Measurements from ENCODE around the gene TNFRSF12A.

The TNFRSF12A gene

DNA sequence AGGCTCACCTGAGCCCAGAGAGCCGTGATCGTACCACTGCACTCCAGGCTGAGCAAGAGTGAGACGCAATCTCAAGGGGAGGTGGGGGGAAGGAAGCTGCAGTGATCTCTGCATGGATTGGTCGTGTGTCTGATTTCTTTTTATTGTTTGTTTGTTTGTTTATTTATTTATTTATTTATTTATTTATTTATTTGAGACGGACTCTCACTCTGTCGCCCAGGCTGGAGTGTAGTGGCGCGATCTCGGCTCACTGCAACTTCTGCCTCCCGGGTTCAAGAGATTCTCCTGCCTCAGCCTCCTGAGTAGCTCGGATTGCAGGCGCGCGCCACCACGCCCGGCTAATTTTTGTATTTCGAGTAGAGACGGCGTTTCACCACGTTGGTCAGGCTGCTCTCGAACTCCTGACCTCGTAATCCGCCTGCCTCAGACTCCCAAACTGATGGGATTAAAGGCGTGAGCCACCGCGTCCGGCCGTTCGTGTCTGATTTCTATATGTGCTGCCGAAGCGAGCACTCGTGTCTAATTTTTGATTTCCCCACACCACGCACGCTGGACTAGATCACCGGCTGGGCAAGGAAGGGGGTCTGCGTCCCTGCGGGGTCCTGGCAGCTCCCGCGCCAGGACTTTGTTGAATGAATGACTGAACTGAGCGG, 448 bp upstream of the TNFRSF12A start:
- H3K36me3 ChIP-seq (ENCODE audit: insufficient read depth, low read length) = no peaks in the 10 kb centered on the region
- no peak for DNase-seq (ENCODE audit: low read depth, low spot score)
- TF ChIP-seq EZH2 (IDR thresholded peaks at IDR 0.05) = no peak
- no peak; the same call in 1 of the 2 replicates for TF ChIP-seq POLR2AphosphoS5 (IDR thresholded peaks at IDR 0.05; ENCODE audit: borderline replicate concordance, low read depth, low read length)
- TF ChIP-seq FOXP2 (optimal IDR thresholded peaks at IDR 0.05; ENCODE audit: control extremely low read depth, extremely low read length, insufficient read depth) = no peak
- H3K27ac ChIP-seq = no peak overlapping the region
- H3K9me3 ChIP-seq (ENCODE audit: low read depth, low read length) = no peaks in the 10 kb centered on the region
- peak overlapping the region; percentile 83 for H3K4me3 ChIP-seq
- no peak overlapping the region for H3K9ac ChIP-seq (ENCODE audit: insufficient read length)

GRCh38 chr16:3020604-3021448, 658 bp downstream of the TNFRSF12A start:
- Histone ChIP-seq H3K36me3 (ENCODE audit: insufficient read depth, low read length) (peaks cover under 1% of the 10 kb centered on the region; the same call in 1 of the 2 replicates), H3K9me3 (ENCODE audit: low read depth, low read length) (no peaks in the 10 kb centered on the region), H3K4me3 (peak overlapping the region; percentile 83), H3K9ac (ENCODE audit: insufficient read length) (peak overlapping the region; percentile 64), H3K27ac (no peak overlapping the region)
- TF ChIP-seq FOXP2 (optimal IDR thresholded peaks at IDR 0.05; ENCODE audit: control extremely low read depth, extremely low read length, insufficient read depth) = no peak
- TF ChIP-seq EZH2 (IDR thresholded peaks at IDR 0.05) = no peak
- TF ChIP-seq POLR2AphosphoS5 (IDR thresholded peaks at IDR 0.05; ENCODE audit: borderline replicate concordance, low read depth, low read length) = no peak
- DNase-seq (ENCODE audit: low read depth, low spot score) = no peak

GRCh38 chr16:3021449-3022207, 1.5 kb downstream of the TNFRSF12A start:
- Histone ChIP-seq H3K4me3 (peak overlapping the region; percentile 83), H3K9ac (ENCODE audit: insufficient read length) (no peak overlapping the region), H3K9me3 (ENCODE audit: low read depth, low read length) (no peaks in the 10 kb centered on the region), H3K36me3 (ENCODE audit: insufficient read depth, low read length) (peaks cover 8% of the 10 kb centered on the region; the same call in 1 of the 2 replicates), H3K27ac (peak overlapping the region; percentile 77; the same call in 1 of the 2 replicates)
- no peak for DNase-seq (ENCODE audit: low read depth, low spot score)
- no peak for TF ChIP-seq POLR2AphosphoS5 (IDR thresholded peaks at IDR 0.05; ENCODE audit: borderline replicate concordance, low read depth, low read length)
- no peak for TF ChIP-seq EZH2 (IDR thresholded peaks at IDR 0.05)
- TF ChIP-seq FOXP2 (optimal IDR thresholded peaks at IDR 0.05; ENCODE audit: control extremely low read depth, extremely low read length, insufficient read depth) = no peak

GRCh38 chr16:3022208-3022683, 2.1 kb downstream of the TNFRSF12A start:
- Histone ChIP-seq H3K27ac (peak overlapping the region; percentile 77), H3K9me3 (ENCODE audit: low read depth, low read length) (no peaks in the 10 kb centered on the region), H3K9ac (ENCODE audit: insufficient read length) (no peak overlapping the region), H3K4me3 (peak overlapping the region; percentile 83), H3K36me3 (ENCODE audit: insufficient read depth, low read length) (peaks cover 14% of the 10 kb centered on the region; the same call in 1 of the 2 replicates)
- TF ChIP-seq POLR2AphosphoS5 (IDR thresholded peaks at IDR 0.05; ENCODE audit: borderline replicate concordance, low read depth, low read length) (no peak), EZH2 (IDR thresholded peaks at IDR 0.05) (no peak), FOXP2 (optimal IDR thresholded peaks at IDR 0.05; ENCODE audit: control extremely low read depth, extremely low read length, insufficient read depth) (no peak)
- DNase-seq (ENCODE audit: low read depth, low spot score) = no peak

DNA sequence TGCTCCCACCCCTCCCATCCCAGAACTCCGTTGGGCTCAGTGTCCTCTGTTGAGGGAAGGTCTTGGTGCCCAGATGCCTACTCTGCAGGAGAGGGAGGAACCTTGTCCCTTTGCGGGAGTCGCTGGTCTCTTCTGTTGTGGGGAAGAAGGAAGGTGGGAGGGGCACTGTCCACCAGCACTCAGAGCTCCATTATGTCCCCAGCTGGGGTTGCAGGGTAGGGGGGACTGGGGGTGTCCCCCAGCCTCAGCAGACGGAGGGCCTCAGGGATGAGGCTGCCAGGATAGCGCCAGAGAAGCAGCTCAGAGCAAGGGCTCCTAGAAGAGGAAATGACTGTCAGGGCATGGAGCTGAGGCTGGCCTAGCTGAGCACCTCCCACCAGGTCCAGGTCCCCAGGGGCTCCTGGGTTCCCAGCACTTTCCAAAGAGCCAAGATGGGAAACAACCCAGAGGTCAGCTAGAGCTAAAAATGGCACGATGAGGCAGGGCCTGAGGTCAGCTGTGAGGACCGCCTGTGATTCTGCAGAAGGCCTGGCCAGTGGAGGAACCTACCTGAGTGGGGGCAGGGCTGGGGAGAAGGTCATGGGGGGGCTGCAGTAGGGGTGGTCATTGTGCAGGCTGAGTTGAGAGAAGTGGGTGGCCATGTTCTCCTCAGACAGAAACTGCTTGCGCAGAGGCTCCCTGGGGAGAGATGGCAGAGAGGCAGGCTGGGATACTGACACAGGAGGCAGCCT, 2.7 kb downstream of the TNFRSF12A start:
- DNase-seq (ENCODE audit: low read depth, low spot score) = no peak

GRCh38 chr16:3023415-3023668, 3.2 kb downstream of the TNFRSF12A start:
- Histone ChIP-seq H3K27ac (no peak overlapping the region), H3K36me3 (ENCODE audit: insufficient read depth, low read length) (peaks cover 15% of the 10 kb centered on the region; the same call in 1 of the 2 replicates), H3K9me3 (ENCODE audit: low read depth, low read length) (no peaks in the 10 kb centered on the region), H3K9ac (ENCODE audit: insufficient read length) (peak overlapping the region; percentile 89), H3K4me3 (peak overlapping the region; percentile 83)
- DNase-seq (ENCODE audit: low read depth, low spot score) = no peak
- TF ChIP-seq FOXP2 (optimal IDR thresholded peaks at IDR 0.05; ENCODE audit: control extremely low read depth, extremely low read length, insufficient read depth) (no peak), EZH2 (IDR thresholded peaks at IDR 0.05) (no peak), POLR2AphosphoS5 (IDR thresholded peaks at IDR 0.05; ENCODE audit: borderline replicate concordance, low read depth, low read length) (no peak; the same call in 1 of the 2 replicates)

More for the DNA sequence above, 2.7 kb downstream of the TNFRSF12A start:
- H3K27ac ChIP-seq = peak overlapping the region; percentile 77
- H3K4me3 ChIP-seq = peak overlapping the region; percentile 83
- no peak overlapping the region for H3K9ac ChIP-seq (ENCODE audit: insufficient read length)
- H3K9me3 ChIP-seq (ENCODE audit: low read depth, low read length) = no peaks in the 10 kb centered on the region
- TF ChIP-seq FOXP2 (optimal IDR thresholded peaks at IDR 0.05; ENCODE audit: control extremely low read depth, extremely low read length, insufficient read depth) (no peak), EZH2 (IDR thresholded peaks at IDR 0.05) (no peak), POLR2AphosphoS5 (IDR thresholded peaks at IDR 0.05; ENCODE audit: borderline replicate concordance, low read depth, low read length) (no peak; the same call in none of the 2 replicates)
- H3K36me3 ChIP-seq (ENCODE audit: insufficient read depth, low read length) = peaks cover 15% of the 10 kb centered on the region; the same call in 1 of the 2 replicates

GRCh38 chr16:3023669-3024478, 3.7 kb downstream of the TNFRSF12A start, which contains the start of the genes HCFC1R1 and THOC6:
HCFC1R1 (minus strand) TSS chr16:3023942; CDS start chr16:3023941, 1 bp downstream.
THOC6 (plus strand) TSS chr16:3024035; CDS start chr16:3024327, 292 bp downstream.
- peak; percentile 96 for DNase-seq (ENCODE audit: low read depth, low spot score)
- Histone ChIP-seq H3K27ac (peak within 1 kb of the TSS; percentile 91), H3K9ac (ENCODE audit: insufficient read length) (peak within 1 kb of the TSS; percentile 89), H3K36me3 (ENCODE audit: insufficient read depth, low read length) (peaks cover 15% of the 10 kb centered on the region; the same call in 1 of the 2 replicates), H3K9me3 (ENCODE audit: low read depth, low read length) (no peaks in the 10 kb centered on the region), H3K4me3 (peak within 1 kb of the TSS; percentile 83)
- TF ChIP-seq EZH2 (IDR thresholded peaks at IDR 0.05) (no peak), FOXP2 (optimal IDR thresholded peaks at IDR 0.05; ENCODE audit: control extremely low read depth, extremely low read length, insufficient read depth) (peak; percentile 79), POLR2AphosphoS5 (IDR thresholded peaks at IDR 0.05; ENCODE audit: borderline replicate concordance, low read depth, low read length) (peak; percentile 93)

All from SK-N-MC (cell line).